Retinal pigment epithelial cell (primary cell): Measurements from ENCODE around the gene GOLPH3L.

Experiments
- DNase-seq: peaks from one replicate; pipeline ENCODE4 v3.0.0-alpha.2; 2010; ENCODE audit warnings: low read depth
- H3K4me3 ChIP-seq: 2 replicates; pipeline ENCODE4 v1.5.1; 2011; ENCODE audit warnings: mild to moderate bottlenecking, low read length, control low read depth, moderate library complexity
- CTCF ChIP-seq: conservative IDR thresholded peaks from 2 replicates; pipeline ENCODE4 v1.5.1; 2011; ENCODE audit warnings: low read depth, low read length, control low read depth, inconsistent platforms

Gene GOLPH3L

DNA sequence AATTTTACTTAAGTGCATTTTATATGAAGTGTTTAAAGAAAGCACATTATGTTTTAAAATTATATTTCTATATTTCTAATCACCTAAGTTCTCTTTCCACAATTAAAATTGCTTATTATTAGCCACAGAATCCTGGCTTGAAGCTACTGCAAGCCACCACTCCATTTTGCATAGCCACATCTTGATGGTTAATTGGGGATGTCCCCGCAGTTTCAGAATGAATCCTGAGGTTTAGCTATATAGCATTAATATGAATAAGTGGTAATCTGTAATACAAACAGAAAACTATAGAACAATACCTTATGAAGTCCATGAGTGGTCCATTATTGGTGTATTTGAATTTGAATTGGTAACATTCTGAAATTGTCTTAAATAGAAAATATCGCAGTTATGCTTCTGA, 11.6 kb upstream of the GOLPH3L start:
- no peak overlapping the region for H3K4me3 ChIP-seq
- DNase-seq, result no peak
- no peak for TF ChIP-seq CTCF

DNA sequence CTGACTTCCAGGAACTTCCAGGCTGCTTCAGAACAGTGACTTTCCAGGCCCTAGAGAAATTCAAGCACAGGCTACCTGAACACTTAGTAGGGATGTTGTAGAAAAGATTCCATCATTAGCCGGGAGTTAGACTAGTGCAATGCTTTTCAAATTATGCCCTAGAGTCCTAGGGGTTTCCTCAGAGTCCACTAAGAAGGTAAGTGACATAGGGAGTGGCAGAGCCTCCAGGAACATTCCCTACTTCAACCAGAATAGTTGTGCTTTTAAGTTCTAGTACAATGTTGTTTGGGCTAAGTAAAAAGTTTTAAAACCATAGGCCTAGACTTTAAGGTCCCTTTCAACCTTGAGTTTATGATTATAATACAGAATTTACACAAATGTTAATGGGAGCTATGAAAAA, 9.1 kb upstream of the GOLPH3L start:
- H3K4me3 ChIP-seq, result no peak overlapping the region
- DNase-seq, result no peak
- TF ChIP-seq CTCF, result no peak

- DNase-seq, result no peak
- no peak overlapping the region for H3K4me3 ChIP-seq
- no peak for TF ChIP-seq CTCF
Observed at GRCh38 chr1:150703427-150703826, 6.5 kb upstream of the GOLPH3L start.

DNA sequence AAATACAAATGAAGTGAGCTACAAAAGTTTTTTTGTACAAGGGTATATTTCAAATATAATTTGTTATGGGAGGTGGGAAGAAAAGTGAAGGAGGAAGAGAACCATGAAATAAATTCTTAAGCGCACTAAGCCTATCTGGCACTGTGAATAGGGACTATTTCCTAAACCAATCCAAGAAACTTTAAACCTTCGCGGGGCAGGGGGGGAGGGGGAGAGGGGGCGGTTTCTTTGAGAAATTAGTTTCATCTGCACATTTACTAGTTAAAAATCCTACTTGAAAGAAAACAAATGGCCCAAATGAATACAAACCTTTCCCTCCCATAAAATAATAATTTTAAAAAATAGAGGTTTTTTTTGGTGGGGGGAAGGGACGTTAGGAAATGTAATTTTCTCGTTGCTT, 364 bp downstream of the GOLPH3L start:
- peak overlapping the region; percentile 98 for H3K4me3 ChIP-seq
- no peak for TF ChIP-seq CTCF
- DNase-seq, result no peak

DNA sequence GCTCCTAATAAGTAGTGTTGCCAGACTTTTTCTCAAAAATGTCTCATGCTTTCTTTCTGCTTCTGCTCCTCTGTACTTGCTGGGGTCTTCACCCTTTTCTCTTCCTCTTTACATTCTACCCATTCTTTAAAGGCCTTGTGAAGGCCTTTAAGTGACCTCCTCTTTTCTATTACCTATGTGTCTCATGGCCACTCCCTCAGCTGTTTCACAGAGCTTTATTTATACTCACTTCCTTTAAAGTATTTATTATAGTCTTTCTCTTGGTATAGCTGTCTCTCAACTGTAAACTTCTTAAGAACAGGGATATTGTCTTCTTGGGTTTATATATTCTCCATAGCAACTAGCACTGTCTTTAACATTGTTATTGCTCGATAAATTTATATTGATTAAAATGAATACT, 792 bp downstream of the GOLPH3L start:
- no peak for DNase-seq
- no peak for TF ChIP-seq CTCF
- H3K4me3 ChIP-seq, result peak overlapping the region; percentile 98

DNA sequence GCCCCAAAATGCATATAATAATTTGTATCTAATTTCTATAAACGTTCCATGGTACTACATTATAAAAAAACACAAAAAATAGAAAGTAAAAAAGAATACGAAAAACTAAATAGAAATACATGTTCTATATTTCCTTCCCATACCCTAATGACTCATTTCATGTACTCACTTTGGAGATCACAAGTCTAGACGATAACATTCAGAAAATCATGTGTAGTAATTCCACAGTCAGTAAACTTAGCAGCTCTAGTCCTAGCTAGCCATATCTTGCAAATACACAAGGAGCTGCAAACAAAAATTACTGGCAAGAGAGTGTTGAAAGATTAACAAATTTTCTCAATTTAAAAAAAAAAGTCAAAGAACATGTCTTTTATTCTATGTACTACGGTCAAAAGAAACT, 1.4 kb downstream of the GOLPH3L start:
- H3K4me3 ChIP-seq, result no peak overlapping the region
- TF ChIP-seq CTCF, result no peak
- DNase-seq, result no peak

- no peak for DNase-seq
Observed at GRCh38 chr1:150692720-150693119, 4.2 kb downstream of the GOLPH3L start.

More at GRCh38 chr1:150692720-150693119, 4.2 kb downstream of the GOLPH3L start:
- TF ChIP-seq CTCF, result no peak
- no peak overlapping the region for H3K4me3 ChIP-seq
